Spleen (tissue), 11 donors: ENCODE results near the gene PROCA1. TPM values are rescaled to one million over a fixed set of nuclear protein-coding genes. Genes with fewer than 3 reads are reported as not detected.

ENCODE experiments used
- DNase-seq: peaks from one replicate; pipeline ENCODE4 v3.0.0-alpha.2; 2020
- H3K27ac ChIP-seq, 8 donors: fragments of 200-600 bp; sonication (generic) in 7 of 8; 1 replicate in 4 of 8; 2 replicates in 4 of 8; pipeline versions ENCODE4 v1.5.0 to v1.8.0; 2016 to 2021; ENCODE audit warnings: inconsistent platforms in 4 of 8, mild to moderate bottlenecking in 4 of 8, moderate library complexity in 1 of 8
- H3K27me3 ChIP-seq, 7 donors: fragments of 200-600 bp; sonication (generic) in 6 of 7; replicated peaks in 1 of 7; 1 replicate in 4 of 7; 2 replicates in 3 of 7; pipeline versions ENCODE4 v1.5.0 to v1.8.0; 2016 to 2021; ENCODE audit warnings: inconsistent platforms in 3 of 7, mild to moderate bottlenecking in 1 of 7
- H3K36me3 ChIP-seq, 6 donors: fragments of 200-600 bp; sonication (generic) in 5 of 6; 1 replicate in 4 of 6; 2 replicates in 2 of 6; pipeline versions ENCODE4 v1.5.0 to v1.8.0; 2016 to 2021; ENCODE audit warnings: inconsistent platforms in 2 of 6
- H3K4me1 ChIP-seq, 6 donors: fragments of 200-600 bp; sonication (generic) in 5 of 6; 1 replicate in 3 of 6; 2 replicates in 3 of 6; pipeline versions ENCODE4 v1.5.0 to v1.8.0; 2016 to 2021; ENCODE audit warnings: inconsistent platforms in 3 of 6
- H3K4me3 ChIP-seq, 8 donors: fragments of 200-600 bp; sonication (generic) in 7 of 8; 1 replicate in 4 of 8; 2 replicates in 4 of 8; pipeline versions ENCODE4 v1.5.0 to v1.8.0; 2016 to 2021; ENCODE audit warnings: inconsistent platforms in 4 of 8, mild to moderate bottlenecking in 4 of 8, moderate library complexity in 2 of 8
- H3K9me3 ChIP-seq, 8 donors: fragments of 200-600 bp; sonication (generic) in 7 of 8; 1 replicate in 4 of 8; 2 replicates in 4 of 8; pipeline versions ENCODE4 v1.5.0 to v1.8.0; 2016 to 2021; ENCODE audit warnings: inconsistent platforms in 4 of 8
- POLR2A ChIP-seq, 3 donors: fragments of 450-650 bp; IDR thresholded peaks; one replicate each; pipeline ENCODE4 v1.5.1; 2017; ENCODE audit warnings: antibody characterized with exemption in 3 of 3, mild to moderate bottlenecking in 1 of 3
- POLR2AphosphoS5 ChIP-seq, 3 donors: sonication (generic); formaldehyde crosslinking; IDR thresholded peaks; one replicate each; pipeline ENCODE4 v1.5.1; 2017; ENCODE audit warnings: antibody characterized with exemption in 3 of 3
- WGBS, 5 donors: extraction: QIAGEN DNeasy Blood & Tissue Kit in 3 of 5; methylation state at CpG; one replicate each; pipeline versions ENCODE4 v1.1.5 to v1.1.7; 2013 to 2018; 5-methylcytosine and 5-hydroxymethylcytosine counted together
- intact Hi-C: fragments of 100-400 bp; cut with DNase I; formaldehyde crosslinking; loops from one replicate; pipeline ENCODE4 v1.15.0; 2023; ENCODE audit warnings: low total_unique reads
- polyA plus RNA-seq, 3 donors: library from polyadenylated mRNA; stranded (reverse); fragments of 200-250 nt; gene quantifications; one replicate each; pipeline ENCODE4 v1.2.1, GENCODE V29; 2013
- total RNA-seq, 7 donors: library from RNA; depleted of rRNA in 3 of 7; stranded (reverse); fragments of >200 nt in 3 of 7; fragmentation: NEBNext Ultra II Directional in 4 of 7; extraction: Animal tissue kit (Norgen Biotek cat#: 25700) in 4 of 7; gene quantifications; one replicate each; pipeline versions ENCODE4 v1.1.0 to v1.2.1, GENCODE V29; 2016 to 2021
- TF ChIP-seq, protein P1 (sequence below), 11 experiments: fragments of 200-600 bp in 7 of 11; fragments of 450-650 bp in 4 of 11; sonication (generic) in 4 of 11; IDR thresholded peaks in 8 of 11; conservative IDR thresholded peaks in 3 of 11; 1 replicate in 7 of 11; 2 replicates in 4 of 11; pipeline versions ENCODE4 v1.4.0 to v1.8.0; 2016 to 2021; ENCODE audit warnings: antibody characterized with exemption in 11 of 11, inconsistent platforms in 4 of 11, mild to moderate bottlenecking in 1 of 11
- donor health status: healthy with polysubstance abuse.
- donor health status: DM: no; HTN: no; CAD: no; lungs with moderate emphysema.
- donor health status: DM: no; HTN: no; CAD: no.
- donor health status: Bipolar disorder and iron deficiency.
- donor health status: healthy.
- donor health status: DM: no; HTN: no; CAD: no.
- donor health status: DM: yes; HTN: yes; CAD: no.

PROCA1 gene
- total and polyA plus RNA-seq, 10 donors = 4.3 to 14.5 (median 7.1) TPM

DNA sequence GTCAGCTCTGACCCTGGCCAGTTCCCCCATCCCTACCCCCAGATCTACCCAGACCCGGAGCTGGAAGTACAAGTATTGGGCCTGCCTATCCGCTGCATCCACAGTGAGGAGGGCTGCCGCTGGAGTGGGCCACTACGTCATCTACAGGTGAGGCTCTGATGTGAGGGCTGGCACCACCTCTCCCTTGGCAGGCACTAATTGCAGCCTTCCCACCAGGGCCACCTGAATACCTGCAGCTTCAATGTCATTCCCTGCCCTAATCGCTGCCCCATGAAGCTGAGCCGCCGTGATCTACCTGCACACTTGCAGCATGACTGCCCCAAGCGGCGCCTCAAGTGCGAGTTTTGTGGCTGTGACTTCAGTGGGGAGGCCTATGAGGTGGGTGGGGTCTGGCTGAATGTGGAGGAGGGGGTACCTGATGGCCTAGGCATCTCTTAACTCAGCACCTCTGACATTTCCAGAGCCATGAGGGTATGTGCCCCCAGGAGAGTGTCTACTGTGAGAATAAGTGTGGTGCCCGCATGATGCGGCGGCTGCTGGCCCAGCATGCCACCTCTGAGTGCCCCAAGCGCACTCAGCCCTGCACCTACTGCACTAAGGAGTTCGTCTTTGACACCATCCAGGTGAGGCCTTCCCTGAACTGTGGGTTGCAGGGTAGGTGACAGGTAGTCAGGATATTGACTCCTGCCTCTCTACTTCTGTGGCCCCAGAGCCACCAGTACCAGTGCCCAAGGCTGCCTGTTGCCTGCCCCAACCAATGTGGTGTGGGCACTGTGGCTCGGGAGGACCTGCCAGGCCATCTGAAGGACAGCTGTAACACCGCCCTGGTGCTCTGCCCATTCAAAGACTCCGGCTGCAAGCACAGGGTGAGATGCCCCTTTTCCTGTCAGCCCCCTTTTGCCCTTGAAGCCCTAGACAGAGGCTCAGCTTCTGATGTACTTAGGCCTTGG lies 36.4 kb upstream of the PROCA1 start:
- Histone ChIP-seq H3K9me3 (no peaks in the 10 kb centered on the region), H3K27ac (peak overlapping the region in 5 of 8 donors; percentile 38 to 96 (median 94)), H3K4me1 (peaks cover 31 to 81% (median 63%) of the 10 kb centered on the region in 6 donors), H3K36me3 (peaks cover 0 to 49% (median 25%) of the 10 kb centered on the region in 6 donors), H3K27me3 (peaks cover 0 to 14% (median 0%) of the 10 kb centered on the region in 7 donors), H3K4me3 (no peak overlapping the region)
- intact Hi-C loops = no loop called here
- DNase-seq = peak; percentile 74
- 81 to 93% (median 89%) methylated on average over 17 to 18 of the region's 18 CpGs for WGBS, 5 donors
- no peak for TF ChIP-seq POLR2A (IDR thresholded peaks at IDR 0.05)
- peak in 1 of 3 donors; percentile 2 for TF ChIP-seq POLR2AphosphoS5 (IDR thresholded peaks at IDR 0.05)
- TF ChIP-seq, protein P1, sequence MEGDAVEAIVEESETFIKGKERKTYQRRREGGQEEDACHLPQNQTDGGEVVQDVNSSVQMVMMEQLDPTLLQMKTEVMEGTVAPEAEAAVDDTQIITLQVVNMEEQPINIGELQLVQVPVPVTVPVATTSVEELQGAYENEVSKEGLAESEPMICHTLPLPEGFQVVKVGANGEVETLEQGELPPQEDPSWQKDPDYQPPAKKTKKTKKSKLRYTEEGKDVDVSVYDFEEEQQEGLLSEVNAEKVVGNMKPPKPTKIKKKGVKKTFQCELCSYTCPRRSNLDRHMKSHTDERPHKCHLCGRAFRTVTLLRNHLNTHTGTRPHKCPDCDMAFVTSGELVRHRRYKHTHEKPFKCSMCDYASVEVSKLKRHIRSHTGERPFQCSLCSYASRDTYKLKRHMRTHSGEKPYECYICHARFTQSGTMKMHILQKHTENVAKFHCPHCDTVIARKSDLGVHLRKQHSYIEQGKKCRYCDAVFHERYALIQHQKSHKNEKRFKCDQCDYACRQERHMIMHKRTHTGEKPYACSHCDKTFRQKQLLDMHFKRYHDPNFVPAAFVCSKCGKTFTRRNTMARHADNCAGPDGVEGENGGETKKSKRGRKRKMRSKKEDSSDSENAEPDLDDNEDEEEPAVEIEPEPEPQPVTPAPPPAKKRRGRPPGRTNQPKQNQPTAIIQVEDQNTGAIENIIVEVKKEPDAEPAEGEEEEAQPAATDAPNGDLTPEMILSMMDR (IDR thresholded peaks at IDR 0.05 in 8 of 11, conservative IDR thresholded peaks at IDR 0.05 in 3 of 11) = no peak

DNA sequence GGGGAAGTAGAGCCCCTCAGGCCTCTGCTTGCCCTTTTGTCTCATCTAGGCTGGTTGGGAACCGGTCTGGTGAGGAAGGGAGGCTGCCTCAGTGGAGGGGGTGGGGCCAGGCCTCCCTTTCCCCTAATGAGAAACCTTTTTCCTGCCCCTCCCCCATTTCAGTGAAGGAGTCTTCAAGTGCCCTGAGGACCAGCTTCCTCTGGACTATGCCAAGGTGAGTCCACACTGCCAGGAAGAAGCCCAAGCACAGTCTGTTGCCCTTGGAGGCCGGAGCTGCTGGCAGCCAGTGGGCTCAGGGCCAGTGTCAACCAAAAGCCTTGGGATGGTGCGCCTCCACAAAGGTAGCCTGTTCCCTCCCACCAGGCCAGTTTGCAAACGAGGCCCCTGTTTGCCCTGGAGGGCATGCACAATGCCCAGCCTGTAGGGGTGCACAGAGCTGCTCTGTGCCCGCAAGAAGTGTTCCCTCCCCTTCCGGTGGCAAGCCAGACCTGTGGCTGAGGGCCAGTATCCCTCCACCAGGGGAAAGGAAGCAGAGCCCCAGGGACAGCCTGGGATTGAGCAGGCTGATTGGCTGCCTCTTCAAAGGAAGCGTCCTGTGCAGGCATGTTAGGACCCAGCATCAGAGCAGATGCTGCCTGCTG lies 35.5 kb upstream of the PROCA1 start:
- no peaks in the 10 kb centered on the region for H3K9me3 ChIP-seq
- peak overlapping the region; percentile 13 to 96 (median 82) for H3K27ac ChIP-seq
- TF ChIP-seq POLR2A (IDR thresholded peaks at IDR 0.05) (no peak), POLR2AphosphoS5 (IDR thresholded peaks at IDR 0.05) (peak in 2 of 3 donors; percentile 51 to 57)
- TF ChIP-seq, protein P1 (IDR thresholded peaks at IDR 0.05 in 8 of 11, conservative IDR thresholded peaks at IDR 0.05 in 3 of 11) = peak in 2 of 11 experiments; percentile 5 to 13
- H3K27me3 ChIP-seq = peaks cover 0 to 14% (median 0%) of the 10 kb centered on the region in 7 donors
- peaks cover 0 to 44% (median 25%) of the 10 kb centered on the region in 6 donors for H3K36me3 ChIP-seq
- peaks cover 31 to 86% (median 72%) of the 10 kb centered on the region in 6 donors for H3K4me1 ChIP-seq
- DNase-seq = peak; percentile 73
- WGBS, 5 donors = 56 to 80% (median 72%) methylated on average over 1 to 7 of the region's 7 CpGs
- intact Hi-C loops = no loop called here
- H3K4me3 ChIP-seq = peak overlapping the region in 1 of 8 donors; percentile 91

DNA sequence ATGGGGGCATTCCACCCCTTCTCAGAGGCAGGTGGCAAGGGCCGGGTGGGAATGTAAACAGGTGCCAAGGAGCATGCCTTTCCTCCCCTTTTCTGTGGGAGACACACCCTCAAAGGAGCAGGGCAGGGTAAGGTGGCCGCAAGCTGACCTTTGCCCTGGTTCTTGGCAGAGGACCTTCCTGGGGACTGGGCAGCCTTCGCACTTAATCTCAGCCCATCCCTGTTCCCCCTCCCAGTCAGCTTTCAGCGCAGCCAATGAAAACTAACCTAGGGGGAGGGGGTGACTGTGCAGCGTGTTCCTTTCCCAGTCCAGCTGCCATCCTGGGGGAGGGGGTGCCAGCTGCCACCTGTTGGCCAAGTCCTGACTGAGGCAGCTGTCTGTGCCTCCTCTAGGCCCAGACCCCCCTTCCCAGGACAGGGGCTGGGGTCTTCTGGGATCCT lies 34.9 kb upstream of the PROCA1 start:
- TF ChIP-seq, protein P1 (IDR thresholded peaks at IDR 0.05 in 8 of 11, conservative IDR thresholded peaks at IDR 0.05 in 3 of 11) = no peak
- TF ChIP-seq POLR2A (IDR thresholded peaks at IDR 0.05) = no peak
- H3K27ac ChIP-seq = peak overlapping the region; percentile 13 to 96 (median 82)
- H3K4me1 ChIP-seq = peaks cover 33 to 91% (median 78%) of the 10 kb centered on the region in 6 donors
- intact Hi-C loops = no loop called here
- peaks cover 0 to 14% (median 0%) of the 10 kb centered on the region in 7 donors for H3K27me3 ChIP-seq
- peak overlapping the region in 2 of 8 donors; percentile 83 to 91 for H3K4me3 ChIP-seq
- 43 to 71% (median 54%) methylated on average over 3 to 5 of the region's 5 CpGs for WGBS, 5 donors
- peak; percentile 74 for DNase-seq
- H3K9me3 ChIP-seq = no peaks in the 10 kb centered on the region
- peaks cover 0 to 39% (median 25%) of the 10 kb centered on the region in 6 donors for H3K36me3 ChIP-seq
